H9 (cell line): ENCODE data around the gene TRIM38. TPM values are rescaled to one million over a fixed set of nuclear protein-coding genes. Genes with fewer than 3 reads are reported as not detected.
"Not testable (repeated sequence)": the region's sequence is repeated elsewhere in the genome, so short reads cannot be mapped to it uniquely, and the experiment has no call there.

ENCODE experiments used
- DNase-seq: peaks from one replicate; pipeline ENCODE4 v3.0.0-alpha.2; 2017
- H2AFZ ChIP-seq: one replicate; pipeline ENCODE4 v1.6.1; 2013; ENCODE audit warnings: mild to moderate bottlenecking, low read length, control low read depth, moderate library complexity
- H2AK5ac ChIP-seq: 2 replicates; pipeline ENCODE4 v1.6.1; 2013; ENCODE audit warnings: low read length, control low read depth, mixed read lengths; ENCODE audit not compliant: insufficient read length
- H2BK120ac ChIP-seq: one replicate; pipeline ENCODE4 v1.6.1; 2013; ENCODE audit warnings: low read depth, mild to moderate bottlenecking, low read length, control low read depth, inconsistent platforms; ENCODE audit not compliant: poor library complexity, severe bottlenecking
- H2BK12ac ChIP-seq: 2 replicates; pipeline ENCODE4 v1.6.1; 2013; ENCODE audit warnings: low read length, control low read depth, mixed read lengths, low read depth; ENCODE audit not compliant: insufficient read length
- H2BK15ac ChIP-seq: 2 replicates; pipeline ENCODE4 v1.6.1; 2013; ENCODE audit warnings: low read depth, low read length, control low read depth
- H2BK20ac ChIP-seq: one replicate; pipeline ENCODE4 v1.6.1; 2013; ENCODE audit warnings: low read depth, mild to moderate bottlenecking, low read length, control low read depth, inconsistent platforms; ENCODE audit not compliant: poor library complexity, severe bottlenecking
- H2BK5ac ChIP-seq: 2 replicates; pipeline ENCODE4 v1.6.1; 2013; ENCODE audit warnings: low read length, control low read depth, mixed read lengths; ENCODE audit not compliant: insufficient read length
- H3K14ac ChIP-seq: 2 replicates; pipeline ENCODE4 v1.6.1; 2013; ENCODE audit warnings: low read length, control low read depth; ENCODE audit not compliant: insufficient read depth
- H3K18ac ChIP-seq: 2 replicates; pipeline ENCODE4 v1.6.1; 2013; ENCODE audit warnings: low read depth, mild to moderate bottlenecking, mixed read lengths, low read length, control low read depth; ENCODE audit not compliant: insufficient read length
- H3K23ac ChIP-seq: 2 replicates; pipeline ENCODE4 v1.6.1; 2013; ENCODE audit warnings: low read length, control low read depth, mixed read lengths, low read depth; ENCODE audit not compliant: insufficient read length
- H3K23me2 ChIP-seq: 2 replicates; pipeline ENCODE4 v1.6.1; 2013; ENCODE audit warnings: low read depth, mild to moderate bottlenecking, mixed read lengths, low read length, control low read depth; ENCODE audit not compliant: insufficient read length, poor library complexity, severe bottlenecking
- H3K27ac ChIP-seq: 2 replicates; pipeline ENCODE4 v1.5.1; 2013; ENCODE audit warnings: low read length, control low read depth, mixed read lengths, low read depth; ENCODE audit not compliant: insufficient read length
- H3K27me3 ChIP-seq: 2 replicates; pipeline ENCODE4 v1.6.1; 2013; ENCODE audit warnings: low read length, control low read depth, inconsistent platforms; ENCODE audit not compliant: insufficient read depth
- H3K4ac ChIP-seq: 2 replicates; pipeline ENCODE4 v1.6.1; 2013; ENCODE audit warnings: low read depth, mild to moderate bottlenecking, control low read depth, inconsistent platforms, low read length, moderate library complexity
- H3K4me1 ChIP-seq: 2 replicates; pipeline ENCODE4 v1.6.1; 2013; ENCODE audit warnings: low read length, control low read depth, inconsistent platforms; ENCODE audit not compliant: insufficient read depth
- H3K4me2 ChIP-seq: 2 replicates; pipeline ENCODE4 v1.6.1; 2013; ENCODE audit warnings: low read length, control low read depth, mixed read lengths; ENCODE audit not compliant: insufficient read length, insufficient read depth
- H3K56ac ChIP-seq: 2 replicates; pipeline ENCODE4 v1.6.1; 2013; ENCODE audit warnings: low read depth, mild to moderate bottlenecking, mixed read lengths, low read length, control low read depth; ENCODE audit not compliant: insufficient read length
- H3K79me1 ChIP-seq: 2 replicates; pipeline ENCODE4 v1.6.1; 2013; ENCODE audit warnings: low read depth, mild to moderate bottlenecking, moderate library complexity, low read length, control low read depth, inconsistent platforms; ENCODE audit not compliant: insufficient read depth, poor library complexity, severe bottlenecking
- H3K79me2 ChIP-seq: 2 replicates; pipeline ENCODE4 v1.6.1; 2013; ENCODE audit warnings: low read length, control low read depth, inconsistent platforms; ENCODE audit not compliant: insufficient read depth
- H3K9ac ChIP-seq: 2 replicates; pipeline ENCODE4 v1.6.1; 2013; ENCODE audit warnings: low read length, control low read depth, mixed read lengths; ENCODE audit not compliant: insufficient read length; ENCODE audit errors: extremely low read depth
- H3K9me3 ChIP-seq: one replicate; pipeline ENCODE4 v1.6.1; 2013; ENCODE audit warnings: low read depth, low read length, inconsistent platforms; ENCODE audit not compliant: control insufficient read depth
- H3T11ph ChIP-seq: one replicate; pipeline ENCODE4 v1.6.1; 2013; ENCODE audit warnings: mild to moderate bottlenecking, low read length, control low read depth, inconsistent platforms
- H4K20me1 ChIP-seq: one replicate; pipeline ENCODE4 v1.6.1; 2013; ENCODE audit not compliant: control insufficient read depth, insufficient read length, insufficient read depth
- H4K5ac ChIP-seq: 2 replicates; pipeline ENCODE4 v1.6.1; 2013; ENCODE audit warnings: low read depth, mild to moderate bottlenecking, mixed read lengths, low read length, control low read depth; ENCODE audit not compliant: insufficient read length
- H4K8ac ChIP-seq: replicated peaks from 2 replicates; pipeline ENCODE4 v1.6.1; 2013; ENCODE audit warnings: low read length, control low read depth, mixed read lengths, low read depth; ENCODE audit not compliant: insufficient read length
- H4K91ac ChIP-seq: 2 replicates; pipeline ENCODE4 v1.6.1; 2013; ENCODE audit warnings: low read depth, mild to moderate bottlenecking, moderate library complexity, mixed read lengths, low read length, control low read depth; ENCODE audit not compliant: insufficient read length
- H3K27ac Mint-ChIP-seq, 3 experiments: 2 replicates in 2 of 3; 3 replicates in 1 of 3; pipeline ENCODE4 v1.8.0; 2020 to 2021; ENCODE audit warnings: mixed read lengths in 3 of 3, mild to moderate bottlenecking in 1 of 3, moderate library complexity in 1 of 3
- H3K27me3 Mint-ChIP-seq: 2 replicates; pipeline ENCODE4 v1.8.0; 2021; ENCODE audit warnings: low read depth, mild to moderate bottlenecking, moderate library complexity, mixed read lengths
- H3K36me3 Mint-ChIP-seq, 3 experiments: 2 replicates in 2 of 3; 3 replicates in 1 of 3; pipeline ENCODE4 v1.8.0; 2020 to 2021; ENCODE audit warnings: low read depth in 3 of 3, mixed read lengths in 3 of 3; ENCODE audit not compliant: insufficient read depth in 1 of 3
- H3K4me1 Mint-ChIP-seq, 2 experiments: 2 replicates each; pipeline ENCODE4 v1.8.0; 2020; ENCODE audit warnings: mixed read lengths in 2 of 2
- H3K4me3 Mint-ChIP-seq, 2 experiments: 2 replicates in 1 of 2; 3 replicates in 1 of 2; pipeline ENCODE4 v1.8.0; 2020 to 2021; ENCODE audit warnings: mild to moderate bottlenecking in 2 of 2, mixed read lengths in 2 of 2, moderate library complexity in 1 of 2
- H3K9me3 Mint-ChIP-seq, 2 experiments: 2 replicates in 1 of 2; 3 replicates in 1 of 2; pipeline ENCODE4 v1.8.0; 2020; ENCODE audit warnings: mild to moderate bottlenecking in 2 of 2, mixed read lengths in 2 of 2, moderate library complexity in 1 of 2
- CTCF ChIP-seq: fragments of 200-600 bp; sonication (generic); conservative IDR thresholded peaks from 3 replicates; pipeline ENCODE4 v1.8.0; 2021; ENCODE audit warnings: antibody characterized with exemption, mild to moderate bottlenecking
- WGBS: extraction: QIAGEN DNeasy Blood & Tissue Kit; methylation state at CpG from one replicate; pipeline ENCODE4 v1.1.7; 2013; ENCODE audit warnings: missing lambda C conversion rate, low lambda C conversion rate, mixed read lengths; ENCODE audit not compliant: insufficient read length; ENCODE audit errors: extremely low coverage; 5-methylcytosine and 5-hydroxymethylcytosine counted together
- total RNA-seq: library from RNA; stranded (reverse); gene quantifications from 2 replicates; pipeline ENCODE4 v1.2.1, GENCODE V29; 2021

TRIM38 gene
- total RNA-seq, 1 experiment from 2014 or later, result 0.61 TPM

- no CpG with 5 or more reads among the region's 2 CpGs for WGBS
- Histone ChIP-seq H2BK20ac (no peak overlapping the region), H2BK5ac (no peak overlapping the region), H3K79me1 (no peaks in the 10 kb centered on the region), H2BK15ac (no peak overlapping the region), H3K4ac (no peak overlapping the region), H3K79me2 (no peaks in the 10 kb centered on the region), H4K91ac (no peak overlapping the region), H4K8ac (no peak overlapping the region), H3K56ac (no peak overlapping the region), H2AK5ac (no peak overlapping the region), H2BK120ac (no peak overlapping the region), H3K23ac (no peak overlapping the region), H3T11ph (no peak overlapping the region), H4K5ac (no peak overlapping the region), H3K23me2 (no peaks in the 10 kb centered on the region), H3K9me3 (no peaks in the 10 kb centered on the region), H3K14ac (no peak overlapping the region), H3K4me2 (no peak overlapping the region), H3K4me1 (no peaks in the 10 kb centered on the region; the same call in none of the 2 replicates), H2BK12ac (no peak overlapping the region), H2AFZ (no peak overlapping the region), H4K20me1 (no peaks in the 10 kb centered on the region), H3K9ac (no peak overlapping the region), H3K18ac (no peak overlapping the region), H3K27ac (no peak overlapping the region), H3K27me3 (no peaks in the 10 kb centered on the region)
- H3K36me3 Mint-ChIP-seq, result no peaks in the 10 kb centered on the region
- TF ChIP-seq CTCF, result no peak
- no peak for DNase-seq
- no peak overlapping the region for H3K27ac Mint-ChIP-seq
- H3K4me1 Mint-ChIP-seq, result peaks cover 15 to 18% of the 10 kb centered on the region in 2 experiments
- H3K27me3 Mint-ChIP-seq, result no peaks in the 10 kb centered on the region
- no peak overlapping the region for H3K4me3 Mint-ChIP-seq
- no peaks in the 10 kb centered on the region for H3K9me3 Mint-ChIP-seq
These were observed 49.5 kb downstream of the TRIM38 start for GRCh38 chr6:26012061-26012460.

GRCh38 chr6:26014386-26014785 is 51.8 kb downstream of the TRIM38 start:
- H4K5ac ChIP-seq, H3K79me1 ChIP-seq, H2BK15ac ChIP-seq, H2BK5ac ChIP-seq, H2AK5ac ChIP-seq, H4K8ac ChIP-seq, H4K20me1 ChIP-seq, H2BK120ac ChIP-seq, DNase-seq, H3K4me1 ChIP-seq, H3K14ac ChIP-seq, H3T11ph ChIP-seq, H3K23me2 ChIP-seq, H3K27me3 ChIP-seq, H3K79me2 ChIP-seq, H2AFZ ChIP-seq, H3K9me3 Mint-ChIP-seq, H4K91ac ChIP-seq, H3K27me3 Mint-ChIP-seq, H3K56ac ChIP-seq, H3K9ac ChIP-seq, H3K18ac ChIP-seq, H3K27ac Mint-ChIP-seq, H3K4me2 ChIP-seq, H2BK20ac ChIP-seq, H3K27ac ChIP-seq, H3K9me3 ChIP-seq, H3K36me3 Mint-ChIP-seq, H2BK12ac ChIP-seq, H3K4ac ChIP-seq, H3K4me3 Mint-ChIP-seq, H3K23ac ChIP-seq: not testable (repeated sequence)
- no CpG with 5 or more reads among the region's 5 CpGs for WGBS
- H3K4me1 Mint-ChIP-seq, result peaks cover 13 to 27% of the 10 kb centered on the region in 2 experiments; a peak in 3 of 4 replicates
